ENCODE data around the gene L1TD1.
"Not testable (repeated sequence)": the region's sequence is repeated elsewhere in the genome, so short reads cannot be mapped to it uniquely, and the experiment has no call there.

The L1TD1 gene

DNA sequence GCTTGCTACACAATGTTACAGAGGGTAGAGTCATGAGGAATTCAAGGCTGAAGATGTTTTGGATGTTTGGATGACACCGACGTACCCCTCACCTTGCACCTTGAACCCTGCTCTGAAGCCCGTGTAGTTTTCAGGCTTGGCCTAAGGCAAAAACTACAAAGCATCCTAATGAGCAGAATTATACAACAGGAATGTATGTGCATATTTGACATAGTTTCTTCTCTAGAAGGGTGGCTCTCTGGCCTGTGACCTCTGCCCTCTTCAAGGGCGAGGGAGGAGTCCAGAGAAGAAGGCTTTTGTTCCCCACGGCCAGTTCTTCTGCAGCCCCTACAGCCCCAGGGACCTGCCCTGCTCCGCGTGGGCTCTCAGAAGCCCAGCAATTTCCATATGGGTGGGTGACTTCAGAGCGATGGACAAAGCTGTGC, 43.3 kb downstream of the L1TD1 start:
- no peak for DNase-seq (ENCODE audit: low read depth)

DNA sequence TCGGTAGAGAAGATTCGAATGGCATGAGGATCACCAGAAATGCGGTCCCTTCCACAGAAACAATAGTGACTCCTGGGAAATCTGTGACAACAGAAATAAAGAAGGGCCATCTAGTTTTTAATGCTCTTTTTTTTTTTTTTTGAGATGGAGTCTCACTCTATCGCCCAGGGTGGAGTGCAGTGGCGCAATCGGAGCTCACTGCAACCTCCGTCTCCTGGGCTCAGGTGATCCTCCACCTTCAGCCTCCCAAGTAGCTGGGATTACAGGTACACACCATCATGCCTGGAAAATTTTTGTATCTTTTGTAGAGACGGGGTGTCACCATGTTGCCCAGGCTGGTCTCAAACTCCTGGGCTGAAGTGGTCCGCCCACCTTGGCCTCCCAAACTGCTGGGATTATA, 43.9 kb downstream of the L1TD1 start:
- DNase-seq (ENCODE audit: low read depth) = no peak

DNA sequence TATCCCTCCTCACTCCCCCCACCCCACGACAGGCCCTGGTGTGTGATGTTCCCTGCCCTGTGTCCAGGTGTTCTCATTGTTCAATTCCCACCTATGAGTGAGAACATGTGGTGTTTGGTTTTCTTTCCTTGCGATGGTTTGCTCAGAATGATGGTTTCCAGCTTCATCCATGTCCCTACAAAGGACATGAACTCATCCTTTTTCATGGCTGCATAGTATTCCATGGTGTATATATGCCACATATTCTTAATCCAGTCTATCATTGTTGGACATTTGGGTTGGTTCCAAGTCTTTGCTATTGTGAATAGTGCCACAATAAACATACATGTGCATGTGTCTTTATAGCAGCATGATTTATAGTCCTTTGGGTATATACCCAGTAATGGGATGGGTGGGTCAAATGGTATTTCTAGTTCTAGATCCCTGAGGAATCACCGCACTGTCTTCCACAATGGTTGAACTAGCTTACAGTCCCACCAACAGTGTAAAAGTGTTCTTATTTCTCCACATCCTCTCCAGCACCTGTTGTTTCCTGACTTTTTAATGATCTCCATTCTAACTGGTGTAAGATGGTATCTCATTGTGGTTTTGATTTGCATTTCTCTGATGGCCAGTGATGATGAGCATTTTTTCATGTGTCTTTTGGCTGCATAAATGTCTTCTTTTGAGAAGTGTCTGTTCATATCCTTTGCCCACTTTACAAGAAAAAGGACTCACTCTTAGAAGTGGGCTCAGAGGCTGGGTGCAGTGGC, 45.2 kb downstream of the L1TD1 start:
- not testable (repeated sequence) for DNase-seq (ENCODE audit: low read depth)

- DNase-seq (ENCODE audit: low read depth) = no peak
These were observed 46.2 kb downstream of the L1TD1 start for GRCh38 chr1:62240651-62241370.

DNA sequence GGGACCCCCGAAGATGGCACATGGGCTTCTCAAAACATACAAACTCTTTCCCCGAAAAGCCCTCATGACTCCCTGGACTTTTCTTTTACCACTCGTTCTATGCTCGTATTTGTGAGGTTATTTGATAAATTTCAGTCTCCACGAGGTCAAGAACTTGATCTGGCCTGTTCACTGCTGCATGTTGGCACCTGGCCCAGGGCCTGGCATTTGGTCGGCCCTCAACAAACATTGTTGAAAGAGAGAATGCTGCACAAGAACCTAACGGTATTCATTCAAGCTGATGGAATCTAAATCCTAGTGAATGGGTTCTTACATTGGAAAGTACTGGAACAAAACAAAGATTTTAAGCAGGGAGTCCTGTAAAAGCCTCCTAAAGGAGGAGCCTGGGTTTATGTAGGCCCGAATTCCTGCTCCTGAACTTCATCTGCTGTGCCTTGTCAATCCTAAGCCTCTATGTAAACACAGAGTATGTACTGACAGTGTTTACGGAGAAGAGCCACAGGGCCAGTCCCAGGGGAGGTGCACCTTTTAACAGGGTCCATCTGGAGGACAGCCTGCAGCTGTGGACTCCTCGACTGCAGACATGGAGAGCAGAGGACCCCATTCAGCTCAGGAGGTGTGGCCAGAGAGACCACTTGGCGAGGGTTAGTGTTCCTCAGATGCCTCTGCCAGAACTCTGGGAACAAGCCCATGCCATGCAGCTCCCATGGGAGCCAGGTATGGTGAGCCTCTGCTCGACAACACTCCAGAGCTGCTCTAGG, 46.9 kb downstream of the L1TD1 start:
- DNase-seq (ENCODE audit: low read depth) = no peak

GRCh38 chr1:62244380-62244779, 49.7 kb downstream of the L1TD1 start:
- DNase-seq (ENCODE audit: low read depth) = not testable (repeated sequence)

DNA sequence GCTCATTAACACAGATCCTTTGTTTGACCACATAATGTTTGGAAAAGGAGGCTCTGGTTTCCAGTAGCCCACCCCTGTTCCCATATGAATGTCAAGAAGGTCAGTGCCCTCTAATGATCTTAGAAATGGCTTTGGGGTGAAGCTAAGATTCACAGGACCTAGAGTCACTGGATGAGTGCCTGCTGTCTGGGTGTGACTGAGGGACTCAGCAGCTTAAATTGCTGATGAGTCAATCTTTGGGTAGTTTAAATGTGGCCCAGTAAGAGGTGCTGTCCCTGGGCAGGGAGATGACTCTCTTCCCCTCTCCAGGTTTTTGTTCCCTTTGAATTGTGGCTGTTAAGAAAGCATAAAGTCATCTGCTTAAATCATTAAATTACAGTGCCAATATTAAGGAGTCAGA, 50.6 kb downstream of the L1TD1 start:
- DNase-seq (ENCODE audit: low read depth) = no peak

DNA sequence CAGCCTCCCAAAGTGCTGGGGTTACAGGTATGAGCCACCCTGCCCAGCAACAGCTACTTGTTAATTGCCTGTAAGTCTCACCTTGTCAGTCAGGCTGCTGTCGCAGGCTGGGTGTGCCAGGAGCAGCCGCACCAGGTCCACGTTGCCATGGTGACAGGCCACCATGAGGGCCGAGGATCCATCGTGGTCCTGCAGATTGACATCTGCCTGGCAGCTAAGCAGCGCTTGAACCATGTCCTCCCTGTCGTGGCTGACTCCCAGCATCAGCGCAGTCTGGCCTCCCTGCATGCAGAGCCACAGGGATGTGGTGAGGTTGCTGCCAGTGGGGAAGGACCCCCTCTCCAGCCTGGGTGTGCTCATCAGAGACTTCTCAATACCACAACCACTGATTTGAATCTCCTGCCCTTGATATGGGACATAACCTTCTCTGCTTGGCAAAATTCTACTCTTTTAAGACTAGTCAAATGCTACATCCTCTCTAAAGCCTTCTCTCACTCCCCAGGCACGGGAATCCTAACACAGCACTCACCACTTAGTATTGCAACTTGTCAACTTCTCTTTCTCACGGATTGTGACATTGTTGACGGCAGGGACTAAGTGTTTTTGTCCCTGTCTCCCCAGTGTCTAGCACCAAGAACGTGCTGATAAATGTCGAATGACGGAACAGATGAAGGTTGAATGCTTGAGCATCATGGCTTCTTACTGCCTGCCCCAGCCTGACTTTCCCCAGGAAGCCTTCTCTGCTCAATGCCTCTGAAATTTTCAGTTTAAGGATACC, 52.9 kb downstream of the L1TD1 start:
- DNase-seq (ENCODE audit: low read depth) = no peak

GRCh38 chr1:62250126-62250726, 55.6 kb downstream of the L1TD1 start:
- DNase-seq (ENCODE audit: low read depth) = no peak

DNA sequence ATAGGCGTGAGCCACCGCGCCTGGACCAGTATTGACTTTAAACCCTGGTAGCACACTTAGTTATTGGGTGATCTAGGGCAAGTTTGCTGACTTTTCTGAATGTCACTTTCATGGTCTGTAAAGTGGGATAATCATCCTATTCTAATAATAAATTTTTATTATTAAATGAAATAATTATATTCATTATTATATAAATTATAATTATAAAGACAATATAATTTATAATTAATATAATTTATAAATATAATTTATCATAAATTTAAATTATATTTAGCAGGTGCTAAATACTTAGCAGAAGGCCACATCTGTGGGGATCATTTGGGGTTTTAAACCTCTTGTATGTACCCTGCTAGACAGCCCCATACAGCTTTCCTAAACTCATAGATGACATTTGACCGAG, 64.9 kb downstream of the L1TD1 start:
- DNase-seq (ENCODE audit: low read depth) = no peak

DNA sequence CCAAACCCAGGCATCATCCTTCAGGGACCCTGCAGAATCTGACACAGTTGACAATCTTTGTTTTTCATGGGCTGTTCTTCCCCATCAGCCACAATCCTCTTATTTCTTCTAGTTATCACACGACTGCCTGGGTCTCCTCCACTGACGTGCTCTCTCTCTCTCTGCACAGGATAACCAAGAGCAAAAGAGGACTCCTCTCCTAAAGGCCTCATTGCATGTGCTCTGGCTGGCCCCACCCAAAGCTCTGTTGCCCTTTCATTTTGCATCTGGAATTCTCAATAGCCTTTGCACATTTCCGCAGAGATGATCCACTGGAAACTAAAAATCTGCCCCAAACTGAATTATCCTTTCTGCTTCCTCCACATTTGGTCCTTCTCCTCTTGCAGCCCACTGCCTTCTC, 66.0 kb downstream of the L1TD1 start:
- DNase-seq (ENCODE audit: low read depth) = no peak
